HL-60 (cell line): ENCODE results near the gene PPP3CB.

Experiments used
- POLR2AphosphoS5 ChIP-seq: IDR thresholded peaks from 2 replicates; pipeline ENCODE4 v1.6.1; 2012; ENCODE audit warnings: low read depth
- TF ChIP-seq, protein P1 (sequence below): IDR thresholded peaks from one replicate; pipeline ENCODE4 v1.5.1; 2011; ENCODE audit warnings: low read length, control low read depth, inconsistent platforms; ENCODE audit not compliant: insufficient read depth
- TF ChIP-seq, protein P2 (sequence below): IDR thresholded peaks from 2 replicates; pipeline ENCODE4 v1.6.1; 2012; ENCODE audit warnings: low read depth; ENCODE audit not compliant: insufficient replicate concordance

- TF ChIP-seq, protein P1, sequence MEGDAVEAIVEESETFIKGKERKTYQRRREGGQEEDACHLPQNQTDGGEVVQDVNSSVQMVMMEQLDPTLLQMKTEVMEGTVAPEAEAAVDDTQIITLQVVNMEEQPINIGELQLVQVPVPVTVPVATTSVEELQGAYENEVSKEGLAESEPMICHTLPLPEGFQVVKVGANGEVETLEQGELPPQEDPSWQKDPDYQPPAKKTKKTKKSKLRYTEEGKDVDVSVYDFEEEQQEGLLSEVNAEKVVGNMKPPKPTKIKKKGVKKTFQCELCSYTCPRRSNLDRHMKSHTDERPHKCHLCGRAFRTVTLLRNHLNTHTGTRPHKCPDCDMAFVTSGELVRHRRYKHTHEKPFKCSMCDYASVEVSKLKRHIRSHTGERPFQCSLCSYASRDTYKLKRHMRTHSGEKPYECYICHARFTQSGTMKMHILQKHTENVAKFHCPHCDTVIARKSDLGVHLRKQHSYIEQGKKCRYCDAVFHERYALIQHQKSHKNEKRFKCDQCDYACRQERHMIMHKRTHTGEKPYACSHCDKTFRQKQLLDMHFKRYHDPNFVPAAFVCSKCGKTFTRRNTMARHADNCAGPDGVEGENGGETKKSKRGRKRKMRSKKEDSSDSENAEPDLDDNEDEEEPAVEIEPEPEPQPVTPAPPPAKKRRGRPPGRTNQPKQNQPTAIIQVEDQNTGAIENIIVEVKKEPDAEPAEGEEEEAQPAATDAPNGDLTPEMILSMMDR = no peak
- TF ChIP-seq POLR2AphosphoS5 = no peak
- TF ChIP-seq, protein P2, sequence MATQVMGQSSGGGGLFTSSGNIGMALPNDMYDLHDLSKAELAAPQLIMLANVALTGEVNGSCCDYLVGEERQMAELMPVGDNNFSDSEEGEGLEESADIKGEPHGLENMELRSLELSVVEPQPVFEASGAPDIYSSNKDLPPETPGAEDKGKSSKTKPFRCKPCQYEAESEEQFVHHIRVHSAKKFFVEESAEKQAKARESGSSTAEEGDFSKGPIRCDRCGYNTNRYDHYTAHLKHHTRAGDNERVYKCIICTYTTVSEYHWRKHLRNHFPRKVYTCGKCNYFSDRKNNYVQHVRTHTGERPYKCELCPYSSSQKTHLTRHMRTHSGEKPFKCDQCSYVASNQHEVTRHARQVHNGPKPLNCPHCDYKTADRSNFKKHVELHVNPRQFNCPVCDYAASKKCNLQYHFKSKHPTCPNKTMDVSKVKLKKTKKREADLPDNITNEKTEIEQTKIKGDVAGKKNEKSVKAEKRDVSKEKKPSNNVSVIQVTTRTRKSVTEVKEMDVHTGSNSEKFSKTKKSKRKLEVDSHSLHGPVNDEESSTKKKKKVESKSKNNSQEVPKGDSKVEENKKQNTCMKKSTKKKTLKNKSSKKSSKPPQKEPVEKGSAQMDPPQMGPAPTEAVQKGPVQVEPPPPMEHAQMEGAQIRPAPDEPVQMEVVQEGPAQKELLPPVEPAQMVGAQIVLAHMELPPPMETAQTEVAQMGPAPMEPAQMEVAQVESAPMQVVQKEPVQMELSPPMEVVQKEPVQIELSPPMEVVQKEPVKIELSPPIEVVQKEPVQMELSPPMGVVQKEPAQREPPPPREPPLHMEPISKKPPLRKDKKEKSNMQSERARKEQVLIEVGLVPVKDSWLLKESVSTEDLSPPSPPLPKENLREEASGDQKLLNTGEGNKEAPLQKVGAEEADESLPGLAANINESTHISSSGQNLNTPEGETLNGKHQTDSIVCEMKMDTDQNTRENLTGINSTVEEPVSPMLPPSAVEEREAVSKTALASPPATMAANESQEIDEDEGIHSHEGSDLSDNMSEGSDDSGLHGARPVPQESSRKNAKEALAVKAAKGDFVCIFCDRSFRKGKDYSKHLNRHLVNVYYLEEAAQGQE = no peak
Measured at GRCh38 chr10:73467206-73467605, 28.6 kb downstream of the PPP3CB start.
